ENCODE measurements around the gene ZBTB4. TPM values are rescaled to one million over a fixed set of nuclear protein-coding genes. Genes with fewer than 3 reads are reported as not detected.

Gene ZBTB4
- polyA plus RNA-seq, 3 donors: 40.8 to 49.5 (median 47.1) TPM

- DNase-seq: no peak
These were observed 52.4 kb downstream of the ZBTB4 start for GRCh38 chr17:7426896-7427489.

GRCh38 chr17:7426203-7426863 lies 53.1 kb downstream of the ZBTB4 start:
- DNase-seq: no peak

DNA sequence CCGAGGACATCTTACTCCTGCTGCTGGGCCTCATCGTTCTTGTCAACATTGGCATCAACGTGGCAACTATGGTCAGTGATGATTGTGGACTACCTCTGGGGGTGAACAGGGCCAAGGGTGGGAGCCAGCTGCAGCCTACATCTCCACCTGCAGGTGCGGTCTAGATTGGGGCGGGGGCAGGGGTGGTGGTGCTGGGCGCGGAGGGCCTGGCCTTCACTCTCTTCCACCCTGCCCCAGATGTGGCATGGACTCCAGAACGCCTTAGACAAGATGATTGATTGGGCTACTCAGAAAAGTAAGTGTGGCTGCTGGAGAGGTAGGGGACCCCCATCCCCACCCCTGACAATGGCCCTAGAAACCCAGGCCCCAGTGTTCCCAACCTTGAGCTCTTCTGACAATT lies 53.7 kb downstream of the ZBTB4 start:
- DNase-seq: no peak

DNA sequence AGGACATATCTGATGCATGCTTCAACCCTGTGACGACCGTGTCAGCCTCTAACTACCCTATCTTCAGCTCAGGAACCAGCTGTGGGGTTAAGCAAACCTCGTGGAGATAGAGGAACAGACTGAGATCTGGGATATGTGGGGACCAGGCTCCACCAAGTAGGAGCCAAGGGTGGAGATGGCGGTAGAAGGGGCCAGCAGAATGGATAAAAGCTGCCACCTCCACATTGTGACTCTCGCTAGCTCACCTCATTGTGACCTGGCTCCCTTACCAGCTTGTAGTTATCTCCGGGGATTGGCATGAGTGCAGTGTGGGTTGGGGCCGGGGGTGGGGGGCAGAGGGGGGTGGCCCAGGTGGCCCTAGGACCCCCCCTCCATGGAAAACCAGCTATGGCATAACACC lies 54.1 kb downstream of the ZBTB4 start, which contains the start of gene SPEM2:
Gene SPEM2, plus strand, starts transcription at position 301 of the 400 bp plus-strand sequence. Its CDS starts 73 bp downstream, at position 374.
- DNase-seq: no peak

- DNase-seq: no peak
These were observed 55.8 kb downstream of the ZBTB4 start for GRCh38 chr17:7423679-7424078.

DNA sequence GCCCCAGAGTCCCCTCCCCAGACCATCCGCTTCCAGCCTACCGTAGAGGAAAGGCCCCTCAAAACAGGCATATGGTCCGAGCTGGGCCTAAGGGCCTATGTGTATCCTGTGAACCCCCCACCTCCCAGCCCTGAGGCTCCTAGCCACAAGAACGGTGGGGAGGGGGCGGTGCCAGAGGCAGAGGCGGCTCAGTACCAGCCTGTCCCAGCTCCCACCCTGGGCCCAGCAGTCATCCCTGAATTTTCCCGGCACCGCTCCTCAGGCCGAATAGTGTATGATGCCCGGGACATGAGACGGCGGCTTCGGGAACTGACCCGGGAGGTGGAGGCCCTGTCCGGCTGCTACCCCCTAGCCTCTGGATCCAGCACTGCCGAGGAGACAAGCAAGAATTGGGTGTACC lies 58.2 kb downstream of the ZBTB4 start:
- DNase-seq: no peak

- peak; percentile 74 for DNase-seq
These were observed 59.4 kb downstream of the ZBTB4 start, which contains the start of gene SPEM1 for GRCh38 chr17:7419819-7420610. Gene SPEM1 (plus strand): TSS chr17:7420324. CDS start chr17:7420385, 61 bp downstream.

DNA sequence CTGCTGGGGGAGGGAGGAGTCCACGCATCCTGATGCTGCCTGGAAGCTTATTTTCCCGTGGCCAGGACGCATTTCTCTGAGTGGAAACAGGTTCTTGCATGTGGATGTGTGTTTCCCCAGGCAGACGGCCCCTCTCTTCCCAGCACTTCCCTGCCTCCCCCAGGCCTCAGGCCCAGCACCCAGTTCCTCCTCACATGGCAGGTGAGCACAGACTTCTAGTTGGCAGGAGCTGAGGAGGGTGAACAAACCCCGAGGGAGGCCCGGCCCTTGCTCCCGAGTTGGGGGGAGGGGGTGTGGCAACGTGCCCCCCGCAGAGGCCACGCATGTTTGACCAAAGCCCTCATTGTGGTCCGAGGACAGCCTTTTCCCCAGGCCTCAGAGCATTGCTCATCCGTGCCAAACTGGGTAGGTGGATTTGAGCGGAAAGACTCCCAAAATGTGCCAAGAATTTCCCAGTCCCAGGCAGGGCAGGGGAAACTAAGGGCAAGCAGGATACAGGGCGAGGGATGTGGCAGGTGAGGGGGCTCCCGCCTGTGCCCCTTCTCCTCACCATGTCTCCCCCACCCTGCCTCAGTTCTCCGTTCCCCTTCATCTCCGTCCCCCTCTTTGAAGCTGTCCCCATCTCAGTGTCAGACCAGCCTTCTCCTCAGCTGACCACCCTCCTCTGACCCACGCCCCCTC lies 60.8 kb downstream of the ZBTB4 start:
- DNase-seq: no peak

GRCh38 chr17:7417056-7417655 lies 62.3 kb downstream of the ZBTB4 start:
- no peak for DNase-seq

- no peak for DNase-seq
These were observed 63.1 kb downstream of the ZBTB4 start for GRCh38 chr17:7416323-7416722.

GRCh38 chr17:7415784-7416183 lies 63.6 kb downstream of the ZBTB4 start:
- DNase-seq: no peak

GRCh38 chr17:7414837-7415236 lies 64.6 kb downstream of the ZBTB4 start:
- DNase-seq: no peak

DNA sequence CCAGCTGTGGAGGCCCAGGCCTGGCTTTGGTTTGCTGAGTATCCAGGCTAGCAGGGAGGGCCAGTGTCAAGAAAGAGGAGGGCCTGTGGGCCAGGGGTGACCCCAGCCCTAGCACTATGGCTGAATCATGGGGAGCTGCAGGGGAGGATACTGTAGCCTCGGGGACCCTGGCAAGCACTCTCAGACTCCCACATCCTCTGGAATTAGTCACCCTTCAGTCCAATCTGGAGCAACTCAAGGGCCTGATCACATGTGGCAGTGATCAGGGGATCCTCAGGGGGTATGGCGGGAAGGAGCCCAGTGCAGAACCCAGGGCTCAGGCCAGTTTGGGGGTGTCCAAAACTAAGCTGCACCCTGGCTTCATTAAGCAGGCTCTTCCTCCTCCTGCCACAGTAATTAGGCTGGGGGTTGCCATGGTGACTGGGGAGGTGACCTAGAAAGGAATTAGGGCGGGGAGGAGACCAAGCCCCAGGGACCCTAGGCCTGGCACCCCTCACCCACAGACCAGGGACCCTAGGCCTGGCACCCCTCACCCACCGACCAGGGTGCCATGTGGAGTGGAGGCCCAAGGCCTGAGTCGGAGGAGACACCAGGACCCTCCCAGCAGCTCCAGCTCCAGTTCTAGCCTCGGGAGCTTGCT lies 66.0 kb downstream of the ZBTB4 start:
- DNase-seq: no peak

- DNase-seq: no peak
These were observed 68.0 kb downstream of the ZBTB4 start for GRCh38 chr17:7411427-7411750.

DNA sequence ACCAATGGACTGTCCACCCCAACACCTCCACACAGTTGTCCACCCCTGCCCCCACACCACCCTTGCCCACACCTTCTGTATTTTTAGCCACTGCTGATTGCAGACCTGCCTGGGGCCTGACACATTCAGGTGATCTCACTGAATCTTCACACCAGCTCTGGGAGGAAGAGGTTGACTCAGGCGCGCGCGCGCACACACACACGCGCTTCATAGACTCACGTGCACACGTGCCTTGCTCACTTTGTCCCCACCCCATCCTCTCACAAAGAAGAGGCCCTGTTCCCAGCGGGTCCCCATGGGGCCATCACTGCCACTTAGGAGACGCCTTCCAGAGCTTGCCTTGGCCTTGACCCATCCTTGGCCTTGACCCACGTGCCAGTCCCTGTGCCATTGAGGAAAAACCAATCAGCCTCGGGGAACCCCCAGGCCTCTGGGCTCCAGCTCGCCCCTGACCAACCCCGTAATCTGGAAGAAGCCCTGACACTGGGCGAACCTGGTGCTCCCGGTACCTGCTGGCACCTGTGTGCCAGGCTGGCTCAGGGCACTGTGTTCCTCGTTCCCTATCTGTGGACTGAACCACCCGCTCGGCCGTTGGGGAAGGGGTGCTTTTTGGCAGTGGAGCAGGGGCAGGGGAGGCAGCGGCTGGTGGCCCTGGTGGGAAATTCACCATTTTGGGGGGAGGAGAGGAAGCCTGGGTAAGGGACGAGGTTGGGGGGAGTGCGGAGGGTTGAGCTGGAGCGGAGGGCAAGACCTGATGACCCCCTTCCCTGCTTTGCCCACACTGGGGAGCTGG lies 68.6 kb downstream of the ZBTB4 start:
- DNase-seq: no peak

- no peak for DNase-seq
These were observed 69.7 kb downstream of the ZBTB4 start for GRCh38 chr17:7409716-7410115.

All from renal pelvis (tissue), 4 donors.